ENCODE results near the gene MBD5.

The MBD5 gene

GRCh38 chr2:148526509-148527346, 505.8 kb downstream of the MBD5 start:
- no peak overlapping the region for H3K4me3 ChIP-seq (replicated peaks; ENCODE audit: low read depth, low read length)
- DNase-seq (ENCODE audit: extremely low read depth, low read depth) = no peak
- no peak for TF ChIP-seq CTCF (IDR thresholded peaks at IDR 0.05; ENCODE audit: low read depth, low read length, missing control alignments)

GRCh38 chr2:148527488-148528340, 506.8 kb downstream of the MBD5 start:
- no peak for DNase-seq (ENCODE audit: extremely low read depth, low read depth)

GRCh38 chr2:148528356-148529064, 507.6 kb downstream of the MBD5 start:
- H3K4me3 ChIP-seq (replicated peaks; ENCODE audit: low read depth, low read length) = no peak overlapping the region
- no peak for TF ChIP-seq CTCF (IDR thresholded peaks at IDR 0.05; ENCODE audit: low read depth, low read length, missing control alignments)
- DNase-seq (ENCODE audit: extremely low read depth, low read depth) = no peak

More at GRCh38 chr2:148527488-148528340, 506.8 kb downstream of the MBD5 start:
- no peak overlapping the region for H3K4me3 ChIP-seq (replicated peaks; ENCODE audit: low read depth, low read length)
- TF ChIP-seq CTCF (IDR thresholded peaks at IDR 0.05; ENCODE audit: low read depth, low read length, missing control alignments) = no peak

GRCh38 chr2:148529745-148530144, 508.9 kb downstream of the MBD5 start:
- TF ChIP-seq CTCF (IDR thresholded peaks at IDR 0.05; ENCODE audit: low read depth, low read length, missing control alignments) = no peak
- DNase-seq (ENCODE audit: extremely low read depth, low read depth) = no peak
- H3K4me3 ChIP-seq (replicated peaks; ENCODE audit: low read depth, low read length) = no peak overlapping the region

- no peak for TF ChIP-seq CTCF (IDR thresholded peaks at IDR 0.05; ENCODE audit: low read depth, low read length, missing control alignments)
- no peak for DNase-seq (ENCODE audit: extremely low read depth, low read depth)
- no peak overlapping the region for H3K4me3 ChIP-seq (replicated peaks; ENCODE audit: low read depth, low read length)
Observed at GRCh38 chr2:148530350-148530749, 509.5 kb downstream of the MBD5 start.

- no peak for DNase-seq (ENCODE audit: extremely low read depth, low read depth)
- no peak for TF ChIP-seq CTCF (IDR thresholded peaks at IDR 0.05; ENCODE audit: low read depth, low read length, missing control alignments)
- no peak overlapping the region for H3K4me3 ChIP-seq (replicated peaks; ENCODE audit: low read depth, low read length)
Observed at GRCh38 chr2:148531235-148531634, 510.3 kb downstream of the MBD5 start.

Measured in HFF-Myc (cell line).